ENCODE data around the gene ADAMTS6.

Gene ADAMTS6

GRCh38 chr5:65142511-65143011, 339.2 kb downstream of the ADAMTS6 start:
- H3K4me3 Mint-ChIP-seq = no peak overlapping the region
- peaks cover 5% of the 10 kb centered on the region for H3K4me1 Mint-ChIP-seq (ENCODE audit: low read depth)
- no peaks in the 10 kb centered on the region for H3K9me3 Mint-ChIP-seq
- no peaks in the 10 kb centered on the region for H3K36me3 Mint-ChIP-seq (ENCODE audit: low read depth)
- intact Hi-C loops (cut with micrococcal nuclease) = no loop called here
- H3K27ac Mint-ChIP-seq = no peak overlapping the region
- H3K27me3 Mint-ChIP-seq = no peaks in the 10 kb centered on the region

- no peaks in the 10 kb centered on the region for H3K27me3 Mint-ChIP-seq
- no peak overlapping the region for H3K27ac Mint-ChIP-seq
- intact Hi-C loops (cut with micrococcal nuclease) = no loop called here
- H3K4me1 Mint-ChIP-seq (ENCODE audit: low read depth) = peaks cover 5% of the 10 kb centered on the region
- no peaks in the 10 kb centered on the region for H3K9me3 Mint-ChIP-seq
- H3K36me3 Mint-ChIP-seq (ENCODE audit: low read depth) = no peaks in the 10 kb centered on the region
- H3K4me3 Mint-ChIP-seq = no peak overlapping the region
Measured at GRCh38 chr5:65142016-65142415, 339.7 kb downstream of the ADAMTS6 start.

GRCh38 chr5:65141493-65141892, 340.2 kb downstream of the ADAMTS6 start:
- H3K4me3 Mint-ChIP-seq = no peak overlapping the region
- H3K27ac Mint-ChIP-seq = no peak overlapping the region
- H3K27me3 Mint-ChIP-seq = no peaks in the 10 kb centered on the region
- no peaks in the 10 kb centered on the region for H3K36me3 Mint-ChIP-seq (ENCODE audit: low read depth)
- peaks cover 5% of the 10 kb centered on the region for H3K4me1 Mint-ChIP-seq (ENCODE audit: low read depth)
- no peaks in the 10 kb centered on the region for H3K9me3 Mint-ChIP-seq
- intact Hi-C loops (cut with micrococcal nuclease) = no loop called here

- no peaks in the 10 kb centered on the region for H3K4me1 Mint-ChIP-seq (ENCODE audit: low read depth)
- no peaks in the 10 kb centered on the region for H3K27me3 Mint-ChIP-seq
- H3K9me3 Mint-ChIP-seq = no peaks in the 10 kb centered on the region
- intact Hi-C loops (cut with micrococcal nuclease) = no loop called here
- H3K36me3 Mint-ChIP-seq (ENCODE audit: low read depth) = no peaks in the 10 kb centered on the region
- H3K4me3 Mint-ChIP-seq = no peak overlapping the region
- no peak overlapping the region for H3K27ac Mint-ChIP-seq
Measured at GRCh38 chr5:65137631-65138030, 344.1 kb downstream of the ADAMTS6 start.

- Mint-ChIP-seq H3K4me1 (ENCODE audit: low read depth) (no peaks in the 10 kb centered on the region), H3K9me3 (no peaks in the 10 kb centered on the region), H3K4me3 (no peak overlapping the region), H3K27ac (no peak overlapping the region), H3K27me3 (no peaks in the 10 kb centered on the region), H3K36me3 (ENCODE audit: low read depth) (no peaks in the 10 kb centered on the region)
- intact Hi-C loops (cut with micrococcal nuclease) = no loop called here
Measured at GRCh38 chr5:65133477-65134110, 348.1 kb downstream of the ADAMTS6 start.

- no peak overlapping the region for H3K4me3 Mint-ChIP-seq
- no peaks in the 10 kb centered on the region for H3K36me3 Mint-ChIP-seq (ENCODE audit: low read depth)
- intact Hi-C loops (cut with micrococcal nuclease) = no loop called here
- no peaks in the 10 kb centered on the region for H3K27me3 Mint-ChIP-seq
- no peaks in the 10 kb centered on the region for H3K9me3 Mint-ChIP-seq
- no peaks in the 10 kb centered on the region for H3K4me1 Mint-ChIP-seq (ENCODE audit: low read depth)
- H3K27ac Mint-ChIP-seq = no peak overlapping the region
Measured at GRCh38 chr5:65132386-65132785, 349.3 kb downstream of the ADAMTS6 start.

GRCh38 chr5:65128226-65128625, 353.5 kb downstream of the ADAMTS6 start:
- H3K4me1 Mint-ChIP-seq (ENCODE audit: low read depth) = no peaks in the 10 kb centered on the region
- no peaks in the 10 kb centered on the region for H3K27me3 Mint-ChIP-seq
- H3K9me3 Mint-ChIP-seq = no peaks in the 10 kb centered on the region
- intact Hi-C loops (cut with micrococcal nuclease) = no loop called here
- H3K27ac Mint-ChIP-seq = no peak overlapping the region
- H3K36me3 Mint-ChIP-seq (ENCODE audit: low read depth) = no peaks in the 10 kb centered on the region
- no peak overlapping the region for H3K4me3 Mint-ChIP-seq

- Mint-ChIP-seq H3K27ac (no peak overlapping the region), H3K4me3 (no peak overlapping the region), H3K36me3 (ENCODE audit: low read depth) (no peaks in the 10 kb centered on the region), H3K4me1 (ENCODE audit: low read depth) (no peaks in the 10 kb centered on the region), H3K27me3 (no peaks in the 10 kb centered on the region), H3K9me3 (no peaks in the 10 kb centered on the region)
- intact Hi-C loops (cut with micrococcal nuclease) = no loop called here
Measured at GRCh38 chr5:65127161-65127901, 354.4 kb downstream of the ADAMTS6 start.

- intact Hi-C loops (cut with micrococcal nuclease) = no loop called here
- no peak overlapping the region for H3K4me3 Mint-ChIP-seq
Measured at GRCh38 chr5:65126542-65127069, 355.1 kb downstream of the ADAMTS6 start.

GRCh38 chr5:65125591-65126541, 355.9 kb downstream of the ADAMTS6 start:
- H3K4me1 Mint-ChIP-seq (ENCODE audit: low read depth) = no peaks in the 10 kb centered on the region
- no peaks in the 10 kb centered on the region for H3K9me3 Mint-ChIP-seq
- H3K27me3 Mint-ChIP-seq = no peaks in the 10 kb centered on the region
- no peak overlapping the region for H3K27ac Mint-ChIP-seq
- H3K36me3 Mint-ChIP-seq (ENCODE audit: low read depth) = no peaks in the 10 kb centered on the region
- intact Hi-C loops (cut with micrococcal nuclease) = no loop called here
- no peak overlapping the region for H3K4me3 Mint-ChIP-seq

More at GRCh38 chr5:65126542-65127069, 355.1 kb downstream of the ADAMTS6 start:
- Mint-ChIP-seq H3K4me1 (ENCODE audit: low read depth) (no peaks in the 10 kb centered on the region), H3K36me3 (ENCODE audit: low read depth) (no peaks in the 10 kb centered on the region), H3K27ac (no peak overlapping the region), H3K9me3 (no peaks in the 10 kb centered on the region), H3K27me3 (no peaks in the 10 kb centered on the region)

- Mint-ChIP-seq H3K4me3 (no peak overlapping the region), H3K4me1 (ENCODE audit: low read depth) (no peaks in the 10 kb centered on the region), H3K27ac (no peak overlapping the region), H3K27me3 (no peaks in the 10 kb centered on the region), H3K36me3 (ENCODE audit: low read depth) (no peaks in the 10 kb centered on the region), H3K9me3 (peaks cover 13% of the 10 kb centered on the region)
- intact Hi-C loops (cut with micrococcal nuclease) = no loop called here
Measured at GRCh38 chr5:65121880-65122436, 359.8 kb downstream of the ADAMTS6 start.

- Mint-ChIP-seq H3K4me1 (ENCODE audit: low read depth) (no peaks in the 10 kb centered on the region), H3K9me3 (peaks cover 13% of the 10 kb centered on the region), H3K36me3 (ENCODE audit: low read depth) (no peaks in the 10 kb centered on the region), H3K27me3 (no peaks in the 10 kb centered on the region), H3K4me3 (no peak overlapping the region), H3K27ac (no peak overlapping the region)
- intact Hi-C loops (cut with micrococcal nuclease) = no loop called here
Measured at GRCh38 chr5:65120371-65120967, 361.3 kb downstream of the ADAMTS6 start.

GRCh38 chr5:65117525-65117924, 364.2 kb downstream of the ADAMTS6 start:
- no peak overlapping the region for H3K27ac Mint-ChIP-seq
- H3K27me3 Mint-ChIP-seq = no peaks in the 10 kb centered on the region
- H3K9me3 Mint-ChIP-seq = peaks cover 13% of the 10 kb centered on the region
- H3K4me1 Mint-ChIP-seq (ENCODE audit: low read depth) = no peaks in the 10 kb centered on the region
- no peaks in the 10 kb centered on the region for H3K36me3 Mint-ChIP-seq (ENCODE audit: low read depth)
- no peak overlapping the region for H3K4me3 Mint-ChIP-seq
- intact Hi-C loops (cut with micrococcal nuclease) = no loop called here
